GM12878 (cell line): Measurements from ENCODE around the gene CCL19. TPM values are rescaled to one million over a fixed set of nuclear protein-coding genes. Genes with fewer than 3 reads are reported as not detected.

Experiments used
- ATAC-seq: fragments of 200-7000 bp; cut with Tn5 transposase; 3 replicates; pipeline ENCODE4 v1.9.1; 2020; ENCODE audit warnings: mild to moderate bottlenecking, moderate library complexity
- BruUV-seq: library from RNA; stranded (reverse); fragments of 400-500 nt; replicated peaks from 2 replicates; lab custom pipeline; 2021; lab: Mats Ljungman, UMichigan
- CTCF ChIA-PET: fragments of 300-600 bp; sonication (Branson Sonifier 250); formaldehyde crosslinking; extraction: SDS; loops from one replicate; lab custom pipeline; 2021; ENCODE audit warnings: inconsistent platforms; lab: Yijun Ruan, JAX
- POLR2A ChIA-PET: fragments of 350-600 bp; formaldehyde crosslinking; extraction: SDS; loops from one replicate; lab custom pipeline; 2021; ENCODE audit warnings: inconsistent platforms; lab: Charles Lee
- RAD21 ChIA-PET: fragments of 300-600 bp; sonication (Branson Sonifier 250); formaldehyde crosslinking; loops from one replicate; lab custom pipeline; 2023; ENCODE audit warnings: antibody characterized with exemption; ENCODE audit not compliant: unreplicated experiment; lab: Charles Lee
- SMC1A ChIA-PET: fragments of 300-600 bp; sonication (Branson Sonifier 250); formaldehyde crosslinking; loops from one replicate; lab custom pipeline; 2023; ENCODE audit not compliant: unreplicated experiment, uncharacterized antibody; lab: Charles Lee
- DNase-seq: peaks from one replicate; pipeline ENCODE4 v3.0.0-alpha.2; 2011; ENCODE audit warnings: low read depth, low spot score
- FAIRE-seq: peaks from 3 replicates; lab custom pipeline; 2011; peaks lifted over from hg19 to GRCh38; lab: Jason Lieb, UNC
- H2AFZ ChIP-seq: 2 replicates; pipeline ENCODE4 v1.6.0; 2011; ENCODE audit warnings: low read depth, low read length, control low read depth; ENCODE audit not compliant: control insufficient read depth
- H3K27ac ChIP-seq: 2 replicates; pipeline ENCODE4 v1.5.1; 2011; ENCODE audit warnings: control low read depth; ENCODE audit not compliant: control insufficient read depth, insufficient read depth
- H3K27me3 ChIP-seq, 2 experiments: replicated peaks in 1 of 2; 2 replicates each; pipeline versions ENCODE4 v1.6.0 to v1.6.1; 2011; ENCODE audit warnings: low read length in 1 of 2; ENCODE audit not compliant: control insufficient read depth in 2 of 2, insufficient read depth in 2 of 2
- H3K36me3 ChIP-seq, 2 experiments: 2 replicates each; pipeline ENCODE4 v1.5.1; 2011; ENCODE audit warnings: low read length in 1 of 2; ENCODE audit not compliant: control insufficient read depth in 2 of 2, insufficient read depth in 2 of 2
- H3K4me1 ChIP-seq: 2 replicates; pipeline ENCODE4 v1.6.1; 2011; ENCODE audit warnings: mild to moderate bottlenecking, low read length, moderate library complexity, mixed read lengths; ENCODE audit not compliant: control insufficient read depth, insufficient read depth
- H3K4me2 ChIP-seq: 2 replicates; pipeline ENCODE4 v1.6.0; 2011; ENCODE audit warnings: control low read depth; ENCODE audit not compliant: control insufficient read depth, insufficient read depth
- H3K4me3 ChIP-seq: fragments of 200-600 bp; sonication (generic); 2 replicates; pipeline ENCODE4 v1.5.1; 2016
- H3K79me2 ChIP-seq: 2 replicates; pipeline ENCODE4 v1.6.0; 2011; ENCODE audit warnings: low read length; ENCODE audit not compliant: control insufficient read depth, insufficient read depth
- H3K9ac ChIP-seq: 2 replicates; pipeline ENCODE4 v1.8.0; 2011; ENCODE audit warnings: low read length, control low read depth, mixed read lengths; ENCODE audit not compliant: control insufficient read depth, insufficient read depth
- H3K9me3 ChIP-seq: replicated peaks from 3 replicates; pipeline ENCODE4 v1.5.1; 2011; ENCODE audit warnings: mild to moderate bottlenecking, low read length; ENCODE audit not compliant: control insufficient read depth, insufficient read depth
- H4K20me1 ChIP-seq: 2 replicates; pipeline ENCODE4 v1.6.0; 2011; ENCODE audit not compliant: control insufficient read depth, insufficient read depth
- CREB1 ChIP-seq: IDR thresholded peaks from 2 replicates; pipeline ENCODE4 v1.6.1; 2012; ENCODE audit warnings: low read depth, mild to moderate bottlenecking, inconsistent platforms
- E2F8 ChIP-seq: fragments of 450-650 bp; IDR thresholded peaks from 2 replicates; pipeline ENCODE4 v1.6.1; 2018; ENCODE audit warnings: mild to moderate bottlenecking, low read depth, moderate library complexity; ENCODE audit not compliant: partially characterized antibody
- FOS ChIP-seq: IDR thresholded peaks from 3 replicates; pipeline ENCODE4 v1.6.1; 2011; ENCODE audit warnings: borderline replicate concordance; ENCODE audit not compliant: insufficient read length; ENCODE audit errors: extremely low read depth
- SREBF2 ChIP-seq: IDR thresholded peaks from 2 replicates; pipeline ENCODE4 v1.6.1; 2012; ENCODE audit warnings: mild to moderate bottlenecking, low read length
- WGBS: methylation state at CpG from one replicate; pipeline ENCODE4 v1.1.6; 2016; ENCODE audit warnings: low lambda C conversion rate; ENCODE audit not compliant: insufficient replicate concordance, insufficient coverage; ENCODE audit errors: missing lambda C conversion rate; 5-methylcytosine and 5-hydroxymethylcytosine counted together
- in situ Hi-C: fragments of 300-500 bp; cut with MboI; formaldehyde crosslinking; loops from 9 replicates; pipeline ENCODE4 v1.14.3; 2018; ENCODE audit warnings: mixed read lengths
- intact Hi-C: fragments of 100-400 bp; cut with micrococcal nuclease; formaldehyde crosslinking; loops from one replicate; pipeline ENCODE4 v1.14.2; 2022; ENCODE audit not compliant: unreplicated experiment
- polyA plus RNA-seq, 11 experiments: library from polyadenylated mRNA; depleted of rRNA in 4 of 11; unstranded in 6 of 11; stranded (reverse) in 5 of 11; fragments of >200 nt; fragmentation: Nextera tagmentation in 4 of 11; fragmentation: Illumina TruSeq in 1 of 11; extraction: Ambion mirVana in 4 of 11; extraction: Trizol in 1 of 11; gene quantifications; 1 replicate in 1 of 11; 2 replicates in 10 of 11; pipeline versions ENCODE4 v1.2.1 to v1.2.3, GENCODE V29; 2011 to 2016; ENCODE audit warnings: inconsistent platforms in 2 of 11, missing spikeins in 2 of 11, low read depth in 1 of 11
- total RNA-seq, 4 experiments: library from RNA; depleted of rRNA in 3 of 4; stranded (reverse); fragments of >200 nt in 3 of 4; fragmentation: Illumina TruSeq in 1 of 4; extraction: Trizol in 1 of 4; gene quantifications; 2 replicates each; pipeline versions ENCODE4 v1.2.1 to v1.2.3, GENCODE V29; 2013 to 2021

The CCL19 gene
- total and polyA plus RNA-seq, 10 of the 15 experiments (the other 5 are each of a cell fraction or from before 2014, with no cell fraction given) = 0.42 to 0.69 TPM; not detected in 8

- Histone ChIP-seq H3K27ac (no peak within 1 kb of the TSS), H3K4me1 (peaks cover 9% of the 10 kb centered on the region), H3K4me2 (0 out of 2 replicates have a peak within 1 kb of the TSS, but pooled peaks have one; percentile 25), H3K9ac (no peak within 1 kb of the TSS), H3K9me3 (no peaks in the 10 kb centered on the region), H3K79me2 (no peaks in the 10 kb centered on the region), H3K4me3 (no peak within 1 kb of the TSS), H3K27me3 (no peaks in the 10 kb centered on the region), H4K20me1 (no peaks in the 10 kb centered on the region), H2AFZ (peak within 1 kb of the TSS; percentile 26; the same call in 1 of the 2 replicates), H3K36me3 (no peaks in the 10 kb centered on the region)
- intact Hi-C loops (no loop called here), in situ Hi-C loops (no loop called here)
- no peak for TF ChIP-seq CREB1
- TF ChIP-seq SREBF2 = no peak
- TF ChIP-seq FOS = no peak
- TF ChIP-seq E2F8 = no peak
- POLR2A ChIA-PET = interaction anchor here (0.6 to 1.4 kb wide), 3 partner anchors 10 to 1689 kb away, joined by 3 to 5 read pairs (median 3); partner anchors contain the start of gene DCTN3
- SMC1A ChIA-PET = interaction anchor here (1.8 kb wide), 1 partner anchor 25 kb away, joined by 7 read pairs; the partner anchor contains the start of gene SIGMAR1
- no peak for ATAC-seq
- DNase-seq = no peak
- 50% methylated on average over 4 of the region's 4 CpGs for WGBS
- no peak for FAIRE-seq
- BruUV-seq = no TSS peak
- CTCF ChIA-PET = interaction anchor here (0.8 to 3.2 kb wide), 8 partner anchors 10 to 40 kb away, joined by 3 to 23 read pairs (median 8); partner anchors contain the start of genes GALT, IL11RA and SIGMAR1
- RAD21 ChIA-PET = no interaction called here
Measured at GRCh38 chr9:34662526-34663302, 28.4 kb downstream of the CCL19 start, which contains the start of gene CCL27. Gene CCL27, minus strand, starts transcription at chr9:34662657. Its CDS starts 24 bp downstream, at chr9:34662633.
